ENCODE data around the gene ZMYND8. TPM values are rescaled to one million over a fixed set of nuclear protein-coding genes. Genes with fewer than 3 reads are reported as not detected.
A peak's percentile ranks its signal among the peaks of the same experiment; 100 is the strongest.
"Not testable (repeated sequence)": the region's sequence is repeated elsewhere in the genome, so short reads cannot be mapped to it uniquely, and the experiment has no call there.

Gene ZMYND8
- 16.7 TPM for polyA plus RNA-seq

DNA sequence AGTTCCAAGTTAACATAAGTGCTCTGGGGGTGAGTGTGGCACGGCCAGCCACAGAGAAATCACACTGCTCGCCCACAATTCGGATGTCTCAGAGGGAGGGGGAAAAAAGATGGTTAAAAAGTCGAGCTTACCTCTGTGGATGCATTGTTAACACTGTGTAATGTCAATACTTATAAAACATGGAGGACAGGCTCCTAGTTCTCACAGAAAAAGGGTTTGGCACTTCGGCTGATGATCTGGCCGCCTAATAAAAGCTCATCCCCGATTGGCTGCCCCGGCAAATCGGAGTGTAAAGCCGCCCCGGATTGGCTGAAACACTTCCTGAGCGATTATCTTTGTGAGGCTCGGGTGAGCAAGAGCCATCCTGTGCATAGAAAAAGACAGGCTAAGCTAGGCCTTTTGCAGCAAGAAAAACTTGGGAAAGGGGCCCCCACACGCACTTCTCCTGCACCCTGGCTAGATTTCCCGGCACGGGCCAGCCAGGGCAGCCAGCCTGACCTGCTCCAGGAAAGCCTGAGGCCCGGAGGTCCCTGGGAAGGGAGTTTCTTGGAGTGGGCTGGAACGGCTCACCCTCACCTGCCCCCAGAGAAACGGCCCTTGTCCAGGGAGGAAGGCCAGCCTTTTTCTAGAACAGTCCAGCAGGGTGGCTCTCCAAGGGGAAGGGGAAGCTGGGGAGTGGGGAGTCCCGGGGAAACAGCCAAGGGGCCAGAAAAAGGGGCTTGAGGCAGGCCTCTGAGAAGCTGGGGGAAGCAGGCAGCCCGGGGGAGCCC lies at the start of gene ZMYND8:
TSS of gene ZMYND8 (minus strand) at position 174 of the 770 bp plus-strand sequence. CDS start at position 145, 29 bp downstream.
- no peaks in the 10 kb centered on the region for H3K27me3 Mint-ChIP-seq

DNA sequence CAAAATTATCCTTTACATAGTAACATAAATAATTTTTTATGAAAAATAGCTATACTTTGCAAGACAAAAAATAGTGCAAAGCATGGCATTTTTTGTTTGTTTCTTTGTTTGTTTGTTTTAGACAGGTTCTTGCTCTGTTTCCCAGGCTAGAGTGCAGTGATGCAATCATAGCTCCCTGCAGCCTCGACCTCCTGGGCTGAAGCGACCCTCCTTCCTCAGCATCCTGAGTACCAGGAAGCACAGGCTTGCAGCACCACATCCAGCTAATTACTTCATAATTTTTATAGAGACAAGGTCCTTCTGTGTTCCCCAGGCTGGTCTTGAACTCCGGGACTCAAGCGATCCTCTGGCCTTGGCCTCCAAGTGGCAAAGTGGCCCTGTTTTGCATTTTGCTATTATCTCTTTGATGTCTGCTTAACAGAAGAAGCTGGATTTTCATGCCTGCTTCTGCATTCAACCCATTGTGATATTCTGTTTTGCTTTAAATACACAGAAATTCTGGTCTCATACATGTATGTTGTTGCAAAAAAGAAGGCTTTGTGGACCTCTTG lies 49.4 kb upstream of the ZMYND8 start:
- Mint-ChIP-seq H3K4me3 (no peak overlapping the region), H3K27me3 (no peaks in the 10 kb centered on the region), H3K4me1 (peaks cover 24 to 31% (median 25%) of the 10 kb centered on the region in 3 donors), H3K27ac (no peak overlapping the region), H3K9me3 (no peaks in the 10 kb centered on the region), H3K36me3 (peaks cover 9% of the 10 kb centered on the region)

More for the DNA sequence above, at the start of gene ZMYND8:
- Mint-ChIP-seq H3K4me1 (peaks cover 48 to 82% (median 65%) of the 10 kb centered on the region in 3 donors), H3K27ac (peak within 1 kb of the TSS in 1 of 3 donors; percentile 99), H3K4me3 (peak within 1 kb of the TSS in 1 of 4 donors; percentile 94), H3K36me3 (peaks cover 4% of the 10 kb centered on the region), H3K9me3 (no peaks in the 10 kb centered on the region)

DNA sequence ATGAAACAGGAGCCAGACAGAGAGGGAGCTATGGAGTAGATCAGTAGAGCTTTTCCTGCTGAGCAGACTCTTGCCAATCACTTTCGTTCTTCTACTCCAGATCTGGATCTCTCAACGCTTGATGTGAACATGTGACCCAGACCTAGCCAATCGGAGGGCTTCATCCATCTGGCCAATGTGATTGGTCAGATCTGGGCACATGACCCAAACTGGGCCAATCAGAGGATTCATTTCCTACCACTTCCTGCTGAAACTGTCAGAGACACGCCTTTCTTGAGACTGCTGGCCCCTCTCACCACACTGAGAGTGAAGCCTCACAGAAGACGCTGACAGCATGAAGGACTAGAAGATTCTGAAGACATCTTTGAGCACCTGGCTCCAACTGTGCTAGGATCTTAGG lies 44.2 kb upstream of the ZMYND8 start:
- H3K27me3 Mint-ChIP-seq, result no peaks in the 10 kb centered on the region
- H3K4me1 Mint-ChIP-seq, result peaks cover 9 to 14% (median 11%) of the 10 kb centered on the region in 3 donors
- H3K4me3 Mint-ChIP-seq, result no peak overlapping the region
- H3K36me3 Mint-ChIP-seq, result peaks cover 4% of the 10 kb centered on the region
- no peaks in the 10 kb centered on the region for H3K9me3 Mint-ChIP-seq
- H3K27ac Mint-ChIP-seq, result peak overlapping the region in 1 of 3 donors; percentile 86

DNA sequence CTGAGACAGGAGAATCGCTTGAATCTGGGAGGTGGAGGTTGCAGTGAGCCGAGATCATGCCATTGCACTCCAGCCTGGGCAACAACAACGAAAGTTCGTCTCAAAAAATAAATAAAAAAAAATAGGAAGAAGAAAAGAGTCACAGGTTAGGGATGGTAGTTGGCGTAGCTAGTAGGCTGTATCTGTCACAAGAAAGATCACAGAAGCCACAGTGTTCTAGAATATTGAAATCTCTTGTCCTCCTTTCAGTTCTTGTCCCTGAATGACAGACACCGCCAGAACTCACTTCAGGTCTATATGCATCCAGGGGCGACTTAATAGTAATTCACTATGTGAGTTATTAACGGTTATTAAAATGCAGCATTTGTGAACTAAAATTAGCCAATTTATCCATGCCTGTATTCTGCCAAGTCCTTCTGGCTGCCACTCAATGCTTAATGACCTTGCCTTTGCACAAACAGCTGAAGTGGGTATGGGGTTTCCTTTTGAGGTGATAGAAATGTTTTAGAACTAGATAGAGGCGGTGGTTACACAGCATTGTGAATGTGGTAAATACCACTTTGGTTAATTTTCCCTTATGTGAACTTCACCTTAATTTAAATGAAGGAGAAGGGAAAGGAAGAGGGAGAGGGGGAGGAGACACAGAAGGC lies 41.3 kb upstream of the ZMYND8 start:
- Mint-ChIP-seq H3K4me1 (peaks cover 4 to 12% (median 6%) of the 10 kb centered on the region in 3 donors), H3K36me3 (peaks cover 4% of the 10 kb centered on the region), H3K4me3 (no peak overlapping the region), H3K9me3 (no peaks in the 10 kb centered on the region), H3K27ac (peak overlapping the region in 2 of 3 donors; percentile 43 to 55), H3K27me3 (no peaks in the 10 kb centered on the region)

DNA sequence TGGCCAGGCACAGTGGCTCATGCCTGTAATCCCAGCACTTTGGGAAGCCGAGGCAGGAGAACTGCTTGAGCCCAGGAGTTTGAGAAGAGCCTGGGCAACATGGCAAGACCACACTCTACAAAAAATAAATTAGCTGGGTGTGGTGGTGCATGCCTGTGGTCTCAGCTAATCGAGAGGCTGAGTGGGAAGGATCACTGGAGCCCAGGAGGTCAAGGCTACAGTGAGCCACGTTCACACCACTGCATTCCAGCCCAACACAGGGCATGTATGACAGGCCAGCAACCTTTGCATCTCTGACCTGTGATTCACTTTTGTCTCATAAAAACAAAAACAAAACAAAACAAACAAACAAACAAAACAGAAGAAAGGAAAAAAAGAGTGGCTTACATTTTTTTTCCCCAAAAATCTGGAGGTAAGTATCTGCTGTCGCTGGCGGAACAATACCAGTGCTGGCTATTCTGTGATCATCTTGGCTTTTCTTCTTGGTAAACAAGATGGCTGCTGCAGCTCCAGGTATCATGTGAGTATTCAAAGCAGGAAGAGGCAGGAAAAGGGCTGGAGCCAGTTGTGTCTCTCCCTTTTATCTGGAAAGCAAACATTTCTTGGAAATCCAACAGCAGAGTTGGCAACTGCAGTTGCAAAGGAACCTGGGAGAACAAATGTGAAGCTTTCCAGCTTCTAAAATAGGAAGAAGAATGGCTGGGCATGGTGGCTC lies 40.4 kb upstream of the ZMYND8 start:
- peak overlapping the region in 1 of 3 donors; percentile 43 for H3K27ac Mint-ChIP-seq
- no peaks in the 10 kb centered on the region for H3K27me3 Mint-ChIP-seq
- peak overlapping the region in 1 of 4 donors; percentile 23 for H3K4me3 Mint-ChIP-seq
- peaks cover 12 to 20% (median 14%) of the 10 kb centered on the region in 3 donors for H3K4me1 Mint-ChIP-seq
- peaks cover 4% of the 10 kb centered on the region for H3K36me3 Mint-ChIP-seq
- H3K9me3 Mint-ChIP-seq, result peaks cover 0 to 1% (median 0%) of the 10 kb centered on the region in 3 donors

DNA sequence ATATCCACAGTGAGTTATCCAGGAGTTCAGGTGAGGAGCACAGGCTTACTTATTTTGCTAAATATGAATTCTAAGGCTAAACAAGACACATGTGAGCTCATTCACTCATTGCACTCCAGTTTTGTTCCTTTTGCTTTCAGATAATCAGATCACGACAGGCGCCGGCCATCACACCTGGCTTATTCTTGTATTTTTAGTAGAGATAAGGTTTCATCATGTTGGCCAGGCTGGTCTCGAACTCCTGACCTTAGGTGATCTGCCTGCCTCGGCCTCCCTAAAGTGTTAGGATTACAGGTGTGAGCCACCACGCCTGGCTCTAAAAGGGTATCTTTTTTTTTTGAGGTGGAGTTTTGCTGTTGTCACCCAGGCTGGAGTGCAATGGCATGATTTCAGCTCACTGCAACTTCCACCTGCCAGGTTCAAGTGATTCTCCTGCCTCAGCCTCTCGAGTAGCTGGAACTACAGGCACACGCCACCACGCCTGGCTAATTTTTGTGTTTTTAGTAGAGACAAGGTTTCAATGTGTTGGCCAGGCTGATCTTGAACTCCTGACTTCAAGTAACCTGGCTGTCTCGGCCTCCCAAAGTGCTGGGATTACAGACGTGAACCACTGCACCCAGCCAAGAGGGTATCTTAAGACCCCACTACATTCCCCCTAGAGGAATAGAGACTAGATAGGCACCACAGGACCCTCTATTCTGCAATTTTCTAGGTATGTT lies 37.5 kb upstream of the ZMYND8 start:
- peaks cover 0 to 13% (median 4%) of the 10 kb centered on the region in 3 donors for H3K9me3 Mint-ChIP-seq
- H3K27ac Mint-ChIP-seq, result peak overlapping the region in 2 of 3 donors; percentile 35 to 73
- peaks cover 19 to 28% (median 28%) of the 10 kb centered on the region in 3 donors for H3K4me1 Mint-ChIP-seq
- not testable (repeated sequence) for H3K27me3 Mint-ChIP-seq, H3K36me3 Mint-ChIP-seq, H3K4me3 Mint-ChIP-seq

DNA sequence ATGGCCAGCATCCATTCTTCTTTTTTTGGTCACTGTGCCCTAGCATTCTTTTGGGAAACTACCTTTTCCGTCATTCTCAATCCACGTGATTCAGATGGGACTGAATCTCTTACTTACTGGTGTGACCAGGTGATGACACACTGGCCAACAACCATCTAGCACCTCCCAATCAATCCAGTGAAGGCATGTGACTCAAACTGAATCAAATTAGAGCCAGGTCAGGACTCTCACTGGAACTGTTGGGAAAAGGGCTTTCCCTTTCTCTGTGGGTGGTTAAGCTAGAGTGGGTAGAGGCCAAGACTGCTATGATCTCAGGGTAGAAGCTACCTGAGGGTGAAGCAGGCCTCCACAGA lies 36.2 kb upstream of the ZMYND8 start:
- Mint-ChIP-seq H3K4me1 (peaks cover 24 to 31% (median 27%) of the 10 kb centered on the region in 3 donors), H3K36me3 (no peaks in the 10 kb centered on the region), H3K9me3 (peaks cover 0 to 13% (median 4%) of the 10 kb centered on the region in 3 donors), H3K4me3 (peak overlapping the region in 1 of 4 donors; percentile 76), H3K27me3 (no peaks in the 10 kb centered on the region), H3K27ac (peak overlapping the region; percentile 73 to 94 (median 93))

DNA sequence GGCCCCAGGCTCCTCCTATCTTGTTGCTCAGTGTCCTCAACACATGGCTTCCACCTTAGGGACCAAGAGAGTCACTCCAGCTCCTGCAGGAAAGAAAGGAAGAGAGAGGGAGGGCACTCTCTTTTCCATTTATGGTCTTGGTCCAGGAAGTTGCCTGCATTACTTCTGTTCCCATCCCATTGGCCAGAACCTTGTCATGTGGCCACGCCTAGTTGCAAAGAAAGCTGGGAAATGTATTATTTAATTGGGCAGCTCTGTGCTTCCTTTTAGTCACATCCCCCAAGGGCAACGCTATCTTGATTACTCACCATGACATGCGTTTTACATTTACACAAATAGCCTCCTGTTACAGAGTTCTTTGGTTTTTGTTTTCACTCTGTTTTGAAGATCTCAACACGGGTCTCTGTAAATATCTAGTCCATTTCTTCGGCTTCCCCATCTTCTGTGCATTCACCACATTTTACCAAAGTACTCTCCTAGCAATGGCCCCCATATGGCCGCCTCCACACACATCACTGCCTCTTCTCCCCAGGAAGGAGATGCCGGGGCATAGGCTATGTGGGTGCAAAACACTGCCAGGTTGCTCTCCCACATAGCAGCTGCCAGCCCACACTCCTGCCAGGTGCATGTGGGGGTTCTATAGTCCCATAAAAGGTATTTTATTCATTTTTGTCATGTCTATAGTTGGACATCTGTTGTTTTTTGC lies 35.7 kb upstream of the ZMYND8 start:
- peak overlapping the region in 3 of 4 donors; percentile 13 to 76 (median 67) for H3K4me3 Mint-ChIP-seq
- peaks cover 0 to 13% (median 4%) of the 10 kb centered on the region in 3 donors for H3K9me3 Mint-ChIP-seq
- H3K27ac Mint-ChIP-seq, result peak overlapping the region; percentile 73 to 94 (median 93)
- no peaks in the 10 kb centered on the region for H3K27me3 Mint-ChIP-seq
- peaks cover 26 to 31% (median 27%) of the 10 kb centered on the region in 3 donors for H3K4me1 Mint-ChIP-seq
- H3K36me3 Mint-ChIP-seq, result no peaks in the 10 kb centered on the region

DNA sequence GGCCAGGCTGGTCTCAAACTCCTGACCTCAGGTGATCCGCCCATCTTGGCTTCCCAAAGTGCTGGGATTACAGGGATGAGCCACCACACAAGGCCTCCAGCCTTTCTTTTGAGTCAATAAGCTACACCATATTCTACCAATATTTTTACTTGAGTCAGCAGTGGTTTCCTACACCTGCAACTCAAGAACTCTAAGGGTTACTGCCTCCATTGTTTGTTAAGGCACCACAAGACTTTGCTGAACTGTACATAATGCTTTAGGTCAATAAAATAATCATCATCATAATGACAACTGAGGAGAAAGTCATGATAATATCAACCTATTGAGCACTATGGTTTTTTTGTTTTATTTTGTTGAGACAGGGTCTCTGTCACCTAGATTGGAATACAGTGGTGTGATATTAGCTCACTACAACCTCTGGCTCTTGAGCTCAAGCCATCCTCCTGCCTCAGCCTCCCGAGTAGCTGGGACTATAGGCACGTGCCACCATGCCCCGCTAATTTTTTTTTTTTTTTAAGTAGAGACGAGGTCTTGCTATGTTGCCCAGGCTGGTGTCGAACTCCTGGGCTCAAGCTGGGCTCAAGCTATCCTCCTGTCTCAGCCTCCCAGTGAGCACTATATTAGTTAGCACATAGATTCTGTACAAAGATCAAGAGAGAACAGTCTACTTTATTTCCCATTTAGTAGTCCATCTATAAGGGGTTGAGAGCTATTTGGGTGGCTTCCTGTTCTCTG lies 34.9 kb upstream of the ZMYND8 start:
- Mint-ChIP-seq H3K27me3 (no peaks in the 10 kb centered on the region), H3K9me3 (peaks cover 0 to 13% (median 4%) of the 10 kb centered on the region in 3 donors), H3K4me3 (peak overlapping the region in 3 of 4 donors; percentile 67 to 87 (median 76)), H3K4me1 (peaks cover 26 to 31% (median 27%) of the 10 kb centered on the region in 3 donors), H3K27ac (peak overlapping the region; percentile 73 to 94 (median 93)), H3K36me3 (no peaks in the 10 kb centered on the region)

DNA sequence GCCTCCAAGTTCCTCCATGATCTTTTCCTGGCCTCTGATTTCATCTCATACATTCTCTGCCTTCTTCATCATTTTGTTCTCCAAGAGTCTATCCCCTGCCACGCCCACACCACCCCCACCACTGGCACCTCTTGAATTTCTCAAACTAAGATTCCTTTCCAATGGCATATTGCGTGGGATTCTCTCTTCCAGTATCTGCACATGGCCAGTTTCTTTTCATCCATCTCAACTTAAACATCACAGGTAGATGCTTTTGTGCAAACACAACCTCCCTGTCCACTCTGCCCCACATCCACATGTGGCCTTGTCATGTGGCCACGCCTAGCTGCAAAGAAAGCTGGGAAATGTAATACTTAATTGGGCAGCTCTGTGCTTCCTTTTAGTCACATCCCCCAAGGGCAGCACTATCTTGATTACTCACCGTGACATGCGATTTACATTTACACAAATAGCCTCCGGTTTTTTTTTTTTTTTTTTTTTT lies 33.4 kb upstream of the ZMYND8 start:
- Mint-ChIP-seq H3K27ac (peak overlapping the region; percentile 19 to 95 (median 74)), H3K4me3 (peak overlapping the region; percentile 1 to 88 (median 54))

DNA sequence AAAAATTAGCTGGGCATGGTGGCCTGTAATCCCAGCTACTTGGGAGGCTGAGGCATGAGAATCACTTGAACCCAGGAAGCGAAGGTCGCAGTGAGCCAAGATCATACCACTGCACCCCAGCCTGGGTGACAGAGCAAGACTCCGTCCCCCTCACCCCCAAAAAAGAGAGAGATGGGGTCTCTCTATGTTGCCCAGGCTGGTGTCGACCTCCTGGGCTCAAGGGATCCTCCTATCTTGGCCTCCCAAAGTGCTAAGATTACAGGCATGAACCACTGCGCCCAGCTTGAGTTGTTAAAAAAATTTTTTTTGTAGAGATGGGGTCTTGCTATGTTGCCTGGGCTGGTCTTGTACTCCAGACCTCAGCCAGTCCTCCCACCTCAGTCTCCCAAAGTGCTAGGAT lies 29.5 kb upstream of the ZMYND8 start:
- not testable (repeated sequence) for H3K27ac Mint-ChIP-seq, H3K36me3 Mint-ChIP-seq
- peaks cover 18 to 25% (median 18%) of the 10 kb centered on the region in 3 donors for H3K4me1 Mint-ChIP-seq

More for the DNA sequence above, 33.4 kb upstream of the ZMYND8 start:
- Mint-ChIP-seq H3K9me3 (peaks cover 0 to 14% (median 4%) of the 10 kb centered on the region in 3 donors), H3K4me1 (peaks cover 26 to 31% (median 28%) of the 10 kb centered on the region in 3 donors), H3K27me3 (no peaks in the 10 kb centered on the region), H3K36me3 (peaks cover under 1% of the 10 kb centered on the region)

DNA sequence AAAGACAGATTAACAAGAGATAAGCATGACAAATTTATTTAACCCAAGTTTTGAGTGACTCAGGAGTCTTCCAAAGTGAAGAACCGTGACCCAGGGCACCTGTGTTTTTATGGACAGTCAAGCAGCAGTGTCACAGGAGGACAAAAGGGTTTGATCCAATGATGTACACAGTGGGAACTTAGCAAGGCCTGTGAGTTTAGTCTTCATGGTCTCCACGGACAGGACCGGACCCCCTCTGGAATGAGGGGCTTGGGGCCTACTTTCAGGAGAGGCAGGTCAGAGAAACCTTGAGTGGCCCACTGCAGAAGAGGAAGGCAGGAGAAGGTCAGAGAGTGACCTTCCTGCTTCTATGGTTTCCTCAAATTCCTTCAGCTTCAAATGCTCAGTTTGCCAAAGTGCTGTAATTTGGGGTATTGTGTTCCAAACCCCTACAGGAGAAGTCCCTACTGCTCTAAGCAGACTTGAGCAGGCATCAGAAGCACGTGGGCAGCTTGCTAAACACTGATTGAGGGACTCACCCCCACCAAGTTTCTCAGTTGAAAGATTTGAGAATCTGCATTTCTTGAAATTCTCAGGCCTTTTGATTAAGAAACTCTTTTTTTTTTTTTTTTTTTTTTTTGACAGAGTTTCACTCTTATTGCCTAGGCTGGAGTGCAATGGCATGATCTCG lies 26.4 kb upstream of the ZMYND8 start:
- H3K9me3 Mint-ChIP-seq, result peaks cover 0 to 2% (median 1%) of the 10 kb centered on the region in 3 donors
- peak overlapping the region in 1 of 3 donors; percentile 50 for H3K27ac Mint-ChIP-seq
- H3K36me3 Mint-ChIP-seq, result peaks cover 2% of the 10 kb centered on the region
- H3K4me3 Mint-ChIP-seq, result no peak overlapping the region
- peaks cover 7 to 13% (median 8%) of the 10 kb centered on the region in 3 donors for H3K4me1 Mint-ChIP-seq
- H3K27me3 Mint-ChIP-seq, result no peaks in the 10 kb centered on the region

More for the DNA sequence above, 29.5 kb upstream of the ZMYND8 start:
- H3K9me3 Mint-ChIP-seq, H3K27me3 Mint-ChIP-seq, H3K4me3 Mint-ChIP-seq: not testable (repeated sequence)
